AG20443 (cell line): ENCODE data around the gene CHRND.

ENCODE experiments used
- DNase-seq: peaks from one replicate; pipeline ENCODE4 v3.0.0; 2012; ENCODE audit warnings: low spot score, mixed read lengths

The CHRND gene

GRCh38 chr2:232573042-232573441 is 47.1 kb downstream of the CHRND start:
- DNase-seq: no peak

- DNase-seq: no peak
Measured at GRCh38 chr2:232573771-232574435, 47.9 kb downstream of the CHRND start.

GRCh38 chr2:232574674-232575403 is 48.9 kb downstream of the CHRND start:
- DNase-seq: no peak

- no peak for DNase-seq
Measured at GRCh38 chr2:232575404-232575746, 49.4 kb downstream of the CHRND start.

DNA sequence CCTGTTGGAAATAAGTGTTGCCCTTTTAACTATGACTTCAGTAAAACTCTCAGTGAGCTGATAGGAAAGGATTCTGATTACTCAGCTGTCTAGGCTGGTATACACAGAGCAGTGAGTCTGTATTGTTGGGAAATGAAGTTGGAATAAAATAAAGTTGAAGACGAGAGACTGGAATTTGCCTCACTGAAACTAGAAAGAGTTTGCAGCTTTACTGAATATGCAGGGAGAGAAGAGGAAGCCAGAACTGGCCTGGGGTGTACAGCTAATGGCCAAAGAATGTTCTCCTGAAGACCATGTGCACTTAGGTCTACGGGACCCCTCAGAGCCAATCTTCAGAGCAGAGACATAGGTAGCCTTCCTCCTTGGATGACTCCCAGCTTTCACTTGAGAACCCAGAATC is 51.0 kb downstream of the CHRND start:
- DNase-seq: peak; percentile 26

- no peak for DNase-seq
Measured at GRCh38 chr2:232577841-232578240, 51.9 kb downstream of the CHRND start.

DNA sequence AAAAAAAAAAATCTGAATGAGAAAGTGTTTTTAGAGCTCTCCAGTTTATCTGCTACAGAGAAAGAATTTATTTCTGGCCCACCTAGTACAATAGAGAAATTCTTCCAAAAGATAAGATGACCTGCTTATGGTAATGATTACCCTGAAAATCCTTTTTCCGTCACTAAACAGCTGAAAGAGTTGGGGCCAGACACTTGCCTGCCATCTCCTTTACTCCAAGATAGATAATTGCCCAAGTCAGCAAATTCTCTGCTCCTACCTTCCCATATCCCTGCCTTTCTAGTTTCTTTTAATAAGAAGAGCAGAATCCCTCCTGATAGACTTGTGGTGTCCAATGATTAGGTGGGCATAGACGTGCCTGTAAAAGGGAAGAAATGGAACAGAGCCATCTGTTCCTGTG is 52.7 kb downstream of the CHRND start:
- DNase-seq: no peak

DNA sequence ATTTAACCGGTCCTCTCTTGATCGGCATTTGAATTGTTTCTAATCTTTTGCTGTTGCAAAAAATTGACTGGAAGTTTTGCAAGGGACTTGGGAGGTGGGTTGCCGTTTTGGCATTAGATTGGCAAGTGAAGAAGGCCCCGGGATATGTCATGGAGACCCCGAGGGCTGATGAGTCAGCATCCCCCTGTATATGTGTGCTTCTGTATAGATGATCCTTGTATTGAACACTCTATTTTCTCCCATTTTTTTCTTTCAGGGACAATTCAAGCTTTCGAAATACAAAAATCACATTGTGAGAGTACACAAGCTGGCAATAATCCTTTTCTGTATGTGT is 54.7 kb downstream of the CHRND start:
- no peak for DNase-seq

- DNase-seq: no peak
Measured at GRCh38 chr2:232581725-232582124, 55.8 kb downstream of the CHRND start.

DNA sequence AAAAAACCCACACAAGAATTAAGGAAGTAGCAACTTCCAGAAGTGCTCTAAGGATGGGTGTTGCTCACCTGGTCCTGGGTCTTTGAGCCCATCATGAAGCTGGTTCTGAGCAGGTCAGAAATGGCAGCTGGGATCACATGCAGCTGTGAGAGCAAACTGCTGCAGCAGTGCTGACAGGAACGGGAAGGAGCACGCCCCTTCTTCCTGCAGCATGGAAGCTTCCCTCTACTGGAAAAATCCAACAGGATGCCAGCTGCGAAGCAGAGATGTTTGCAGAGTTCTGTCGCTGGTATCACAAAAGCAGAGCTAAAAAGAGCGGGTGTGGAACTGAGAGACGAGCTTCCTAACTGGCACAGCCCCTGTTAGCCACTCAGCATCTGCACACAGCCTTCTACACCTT is 58.3 kb downstream of the CHRND start:
- no peak for DNase-seq
